ENCODE results near the gene ZFPL1. TPM values are rescaled to one million over a fixed set of nuclear protein-coding genes. Genes with fewer than 3 reads are reported as not detected.

Gene ZFPL1
- total RNA-seq, 4 donors from 2014 or later = 45.8 to 72.3 (median 54.8) TPM

DNA sequence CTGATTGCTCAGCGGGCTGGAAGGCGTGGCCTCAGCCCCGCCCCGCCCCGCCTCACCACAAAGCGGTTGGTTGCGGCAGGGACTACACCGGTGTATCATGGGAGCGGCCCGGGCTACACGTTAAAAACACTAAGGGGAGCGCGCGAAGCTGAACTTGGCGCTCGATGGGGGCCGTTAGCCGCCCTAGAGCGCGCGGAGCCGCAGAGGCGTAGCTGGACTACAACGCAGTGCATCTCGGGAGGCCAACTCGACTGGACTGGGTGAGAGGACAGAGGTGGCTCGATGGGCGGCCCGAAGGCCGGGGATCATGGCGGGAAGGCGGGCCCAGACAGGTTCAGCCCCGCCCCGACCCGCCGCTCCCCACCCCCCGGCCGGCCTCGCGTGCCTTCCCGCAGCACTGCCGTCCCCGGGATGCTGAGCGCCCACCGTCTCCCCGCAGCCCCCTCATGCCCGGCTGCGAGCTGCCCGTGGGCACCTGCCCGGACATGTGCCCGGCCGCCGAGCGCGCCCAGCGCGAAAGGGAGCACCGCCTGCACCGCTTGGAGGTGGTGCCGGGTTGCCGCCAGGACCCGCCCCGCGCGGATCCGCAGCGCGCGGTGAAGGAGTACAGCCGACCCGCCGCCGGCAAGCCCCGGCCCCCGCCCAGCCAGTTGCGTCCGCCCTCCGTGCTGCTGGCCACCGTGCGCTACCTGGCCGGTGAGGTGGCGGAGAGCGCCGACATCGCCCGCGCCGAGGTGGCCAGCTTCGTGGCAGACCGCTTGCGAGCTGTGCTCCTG is 43.0 kb upstream of the ZFPL1 start, which contains the start of gene SAC3D1:
Gene SAC3D1, plus strand, starts transcription at position 364 of the 776 bp plus-strand sequence. Its CDS starts 83 bp downstream, at position 447.
- TF ChIP-seq, protein P1, sequence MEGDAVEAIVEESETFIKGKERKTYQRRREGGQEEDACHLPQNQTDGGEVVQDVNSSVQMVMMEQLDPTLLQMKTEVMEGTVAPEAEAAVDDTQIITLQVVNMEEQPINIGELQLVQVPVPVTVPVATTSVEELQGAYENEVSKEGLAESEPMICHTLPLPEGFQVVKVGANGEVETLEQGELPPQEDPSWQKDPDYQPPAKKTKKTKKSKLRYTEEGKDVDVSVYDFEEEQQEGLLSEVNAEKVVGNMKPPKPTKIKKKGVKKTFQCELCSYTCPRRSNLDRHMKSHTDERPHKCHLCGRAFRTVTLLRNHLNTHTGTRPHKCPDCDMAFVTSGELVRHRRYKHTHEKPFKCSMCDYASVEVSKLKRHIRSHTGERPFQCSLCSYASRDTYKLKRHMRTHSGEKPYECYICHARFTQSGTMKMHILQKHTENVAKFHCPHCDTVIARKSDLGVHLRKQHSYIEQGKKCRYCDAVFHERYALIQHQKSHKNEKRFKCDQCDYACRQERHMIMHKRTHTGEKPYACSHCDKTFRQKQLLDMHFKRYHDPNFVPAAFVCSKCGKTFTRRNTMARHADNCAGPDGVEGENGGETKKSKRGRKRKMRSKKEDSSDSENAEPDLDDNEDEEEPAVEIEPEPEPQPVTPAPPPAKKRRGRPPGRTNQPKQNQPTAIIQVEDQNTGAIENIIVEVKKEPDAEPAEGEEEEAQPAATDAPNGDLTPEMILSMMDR (IDR thresholded peaks at IDR 0.05) = no peak
- TF ChIP-seq POLR2A (IDR thresholded peaks at IDR 0.05) = no peak
- DNase-seq (ENCODE audit: low spot score in 2 of 2) = peak; percentile 79 to 97
- WGBS, 2 donors = 1% methylated on average over 29 to 57 of the region's 91 CpGs
- H3K4me3 ChIP-seq (ENCODE audit: low read depth, poor library complexity, severe bottlenecking) = peak within 1 kb of the TSS; percentile 64
- intact Hi-C loops (cut with DNase I; ENCODE audit: low total_unique reads) = no loop called here

DNA sequence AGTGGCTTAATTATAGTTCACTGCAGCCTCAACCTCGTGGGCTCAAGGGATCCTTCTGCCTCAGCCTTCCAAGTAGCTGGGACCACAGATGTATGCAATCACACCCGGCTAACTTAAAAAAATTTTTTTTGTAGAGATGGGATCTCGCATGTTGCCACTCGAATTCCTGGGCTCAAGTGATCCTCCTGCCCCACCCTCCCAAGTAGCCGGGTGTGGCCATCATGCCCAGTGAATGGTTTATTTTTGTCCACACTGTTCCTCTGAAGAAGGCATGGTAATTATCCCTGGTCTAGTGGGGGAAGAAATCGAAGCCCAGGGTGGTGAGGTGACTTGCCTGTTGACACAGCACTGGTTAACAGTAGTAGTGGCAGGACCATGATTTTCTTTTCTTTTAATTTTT is 41.1 kb upstream of the ZFPL1 start:
- DNase-seq (ENCODE audit: low spot score in 2 of 2) = no peak
- no peak overlapping the region for H3K4me3 ChIP-seq (ENCODE audit: low read depth, poor library complexity, severe bottlenecking)
- 64 to 70% methylated on average over 6 of the region's 6 CpGs for WGBS, 2 donors
- TF ChIP-seq POLR2A (IDR thresholded peaks at IDR 0.05) = no peak
- TF ChIP-seq, protein P1 (IDR thresholded peaks at IDR 0.05) = no peak
- intact Hi-C loops (cut with DNase I; ENCODE audit: low total_unique reads) = no loop called here

DNA sequence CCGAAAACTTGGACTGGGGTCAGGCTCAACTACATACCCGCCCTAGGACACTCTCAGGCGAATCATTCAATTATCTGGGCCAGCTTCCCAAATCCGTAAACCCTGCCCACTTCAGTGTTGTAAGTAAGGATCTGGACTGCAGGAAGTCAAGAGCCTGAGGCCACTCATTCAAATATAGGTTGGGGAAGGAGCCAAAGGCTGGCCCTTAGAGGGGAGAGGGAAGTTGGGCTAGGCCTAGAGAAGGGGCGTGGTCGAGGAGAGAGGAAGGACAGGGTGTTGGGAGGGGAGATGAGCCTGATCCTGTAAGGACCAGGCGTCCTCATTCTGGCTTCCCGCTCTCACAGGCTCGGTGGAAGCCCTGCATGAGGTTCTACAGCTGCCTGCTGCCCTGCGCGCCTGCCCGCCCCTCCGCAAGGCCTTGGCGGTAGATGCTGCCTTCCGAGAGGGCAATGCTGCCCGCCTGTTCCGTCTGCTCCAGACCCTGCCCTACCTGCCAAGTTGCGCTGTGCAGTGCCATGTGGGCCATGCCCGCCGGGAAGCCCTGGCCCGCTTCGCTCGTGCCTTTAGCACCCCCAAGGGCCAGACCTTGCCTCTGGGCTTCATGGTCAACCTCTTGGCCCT is 40.0 kb upstream of the ZFPL1 start:
- 70 to 81% methylated on average over 15 to 23 of the region's 23 CpGs for WGBS, 2 donors
- TF ChIP-seq, protein P1 (IDR thresholded peaks at IDR 0.05) = no peak
- TF ChIP-seq POLR2A (IDR thresholded peaks at IDR 0.05) = no peak
- no peak overlapping the region for H3K4me3 ChIP-seq (ENCODE audit: low read depth, poor library complexity, severe bottlenecking)
- DNase-seq (ENCODE audit: low spot score in 2 of 2) = peak in 1 of 2 donors; percentile 53
- intact Hi-C loops (cut with DNase I; ENCODE audit: low total_unique reads) = no loop called here

DNA sequence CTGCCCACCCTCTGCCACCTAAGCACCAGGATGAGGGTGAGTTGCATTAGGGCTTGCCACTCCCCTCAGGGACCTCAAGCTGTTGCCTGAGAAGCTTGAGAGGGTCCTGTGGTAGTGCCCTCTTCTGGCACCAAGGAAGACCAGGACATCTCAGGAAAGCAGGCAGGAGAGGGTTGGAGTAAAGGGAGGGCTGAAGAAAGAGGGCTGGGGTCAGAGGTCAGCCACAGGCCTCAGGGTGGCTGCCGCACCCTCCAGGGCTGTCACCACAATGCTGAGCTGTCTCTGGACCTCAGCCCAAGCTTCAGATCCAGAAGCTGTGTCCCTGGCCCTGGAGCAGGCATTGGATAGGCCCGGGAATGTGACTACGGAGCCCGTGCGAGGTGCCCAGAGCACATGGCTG is 39.0 kb upstream of the ZFPL1 start:
- no peak overlapping the region for H3K4me3 ChIP-seq (ENCODE audit: low read depth, poor library complexity, severe bottlenecking)
- 92 to 94% methylated on average over 5 of the region's 5 CpGs for WGBS, 2 donors
- DNase-seq (ENCODE audit: low spot score in 2 of 2) = no peak
- TF ChIP-seq, protein P1 (IDR thresholded peaks at IDR 0.05) = no peak
- TF ChIP-seq POLR2A (IDR thresholded peaks at IDR 0.05) = no peak
- intact Hi-C loops (cut with DNase I; ENCODE audit: low total_unique reads) = no loop called here

DNA sequence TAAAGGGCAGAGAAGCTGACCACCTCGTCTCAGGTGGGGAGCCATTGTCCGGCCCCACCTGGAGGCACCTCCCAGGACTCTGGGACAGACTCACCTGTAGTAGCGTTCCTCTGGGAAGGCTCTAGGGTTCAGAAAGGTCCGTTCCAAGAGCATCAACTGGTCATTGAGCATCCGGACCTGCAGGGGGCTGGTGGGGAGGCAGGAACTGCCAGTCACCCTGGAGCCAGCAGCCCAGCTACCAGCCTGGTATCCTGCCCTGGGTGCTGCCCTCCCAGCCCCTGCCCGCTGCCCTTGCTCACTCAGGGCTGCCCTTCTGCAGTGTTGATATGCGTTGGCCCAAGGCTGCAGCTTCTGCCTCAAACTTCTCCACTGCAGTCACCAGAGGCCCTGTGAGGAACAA is 38.3 kb upstream of the ZFPL1 start:
- TF ChIP-seq POLR2A (IDR thresholded peaks at IDR 0.05) = no peak
- TF ChIP-seq, protein P1 (IDR thresholded peaks at IDR 0.05) = no peak
- WGBS, 2 donors = 89 to 93% methylated on average over 5 to 6 of the region's 7 CpGs
- H3K4me3 ChIP-seq (ENCODE audit: low read depth, poor library complexity, severe bottlenecking) = no peak overlapping the region
- intact Hi-C loops (cut with DNase I; ENCODE audit: low total_unique reads) = no loop called here
- DNase-seq (ENCODE audit: low spot score in 2 of 2) = no peak
